ENCODE measurements around the gene GPBP1. TPM values are rescaled to one million over a fixed set of nuclear protein-coding genes. Genes with fewer than 3 reads are reported as not detected.

GPBP1 gene
- polyA plus RNA-seq, 1 of the 3 experiments (the other 2 are of a cell fraction): 11.4 TPM

- Histone ChIP-seq H3F3A (replicated peaks; ENCODE audit: insufficient read depth) (no peaks in the 10 kb centered on the region), H4K20me1 (ENCODE audit: insufficient read depth) (no peaks in the 10 kb centered on the region), H2AFZ (ENCODE audit: low read depth) (no peak overlapping the region), H3K27ac (ENCODE audit: low read depth in 2 of 2, low read length in 1 of 2) (no peak overlapping the region), H3K9me3 (no peaks in the 10 kb centered on the region), H3K9me2 (no peaks in the 10 kb centered on the region), H3K36me3 (replicated peaks in 1 of 2; ENCODE audit: control insufficient read depth in 1 of 2, insufficient read depth in 2 of 2, low read length in 1 of 2) (no peaks in the 10 kb centered on the region), H3K79me2 (ENCODE audit: insufficient read depth) (no peaks in the 10 kb centered on the region), H3K4me1 (ENCODE audit: control insufficient read depth in 1 of 2, insufficient read depth in 2 of 2, low read depth in 1 of 2, low read length in 1 of 2) (no peaks in the 10 kb centered on the region), H3K27me3 (ENCODE audit: insufficient read depth) (no peaks in the 10 kb centered on the region), H3K4me3 (ENCODE audit: low read depth in 2 of 2, low read length in 1 of 2) (no peak overlapping the region), H3K9ac (no peak overlapping the region), H3K4me2 (no peak overlapping the region)
- ChIA-PET POLR2A (no interaction called here), CTCF (no interaction called here)
- TF ChIP-seq, protein P1, sequence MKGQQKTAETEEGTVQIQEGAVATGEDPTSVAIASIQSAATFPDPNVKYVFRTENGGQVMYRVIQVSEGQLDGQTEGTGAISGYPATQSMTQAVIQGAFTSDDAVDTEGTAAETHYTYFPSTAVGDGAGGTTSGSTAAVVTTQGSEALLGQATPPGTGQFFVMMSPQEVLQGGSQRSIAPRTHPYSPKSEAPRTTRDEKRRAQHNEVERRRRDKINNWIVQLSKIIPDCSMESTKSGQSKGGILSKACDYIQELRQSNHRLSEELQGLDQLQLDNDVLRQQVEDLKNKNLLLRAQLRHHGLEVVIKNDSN (IDR thresholded peaks at IDR 0.05; ENCODE audit: borderline replicate concordance, low read depth): no peak
- TF ChIP-seq CTCF (IDR thresholded peaks at IDR 0.05) (no peak), TAF1 (IDR thresholded peaks at IDR 0.05; ENCODE audit: borderline replicate concordance, low read depth, low read length) (no peak), TCF12 (IDR thresholded peaks at IDR 0.05) (no peak), EP300 (IDR thresholded peaks at IDR 0.05; ENCODE audit: borderline replicate concordance in 1 of 2, low read depth in 1 of 2, low read length in 1 of 2) (no peak), IRF3 (IDR thresholded peaks at IDR 0.05; ENCODE audit: low read depth, low read length) (no peak), NRF1 (IDR thresholded peaks at IDR 0.05; ENCODE audit: low read depth, low read length) (no peak), MAX (IDR thresholded peaks at IDR 0.05; ENCODE audit: low read depth) (no peak), SIN3A (IDR thresholded peaks at IDR 0.05; ENCODE audit: borderline replicate concordance, low read depth, low read length) (no peak)
- TF ChIP-seq, protein P2, sequence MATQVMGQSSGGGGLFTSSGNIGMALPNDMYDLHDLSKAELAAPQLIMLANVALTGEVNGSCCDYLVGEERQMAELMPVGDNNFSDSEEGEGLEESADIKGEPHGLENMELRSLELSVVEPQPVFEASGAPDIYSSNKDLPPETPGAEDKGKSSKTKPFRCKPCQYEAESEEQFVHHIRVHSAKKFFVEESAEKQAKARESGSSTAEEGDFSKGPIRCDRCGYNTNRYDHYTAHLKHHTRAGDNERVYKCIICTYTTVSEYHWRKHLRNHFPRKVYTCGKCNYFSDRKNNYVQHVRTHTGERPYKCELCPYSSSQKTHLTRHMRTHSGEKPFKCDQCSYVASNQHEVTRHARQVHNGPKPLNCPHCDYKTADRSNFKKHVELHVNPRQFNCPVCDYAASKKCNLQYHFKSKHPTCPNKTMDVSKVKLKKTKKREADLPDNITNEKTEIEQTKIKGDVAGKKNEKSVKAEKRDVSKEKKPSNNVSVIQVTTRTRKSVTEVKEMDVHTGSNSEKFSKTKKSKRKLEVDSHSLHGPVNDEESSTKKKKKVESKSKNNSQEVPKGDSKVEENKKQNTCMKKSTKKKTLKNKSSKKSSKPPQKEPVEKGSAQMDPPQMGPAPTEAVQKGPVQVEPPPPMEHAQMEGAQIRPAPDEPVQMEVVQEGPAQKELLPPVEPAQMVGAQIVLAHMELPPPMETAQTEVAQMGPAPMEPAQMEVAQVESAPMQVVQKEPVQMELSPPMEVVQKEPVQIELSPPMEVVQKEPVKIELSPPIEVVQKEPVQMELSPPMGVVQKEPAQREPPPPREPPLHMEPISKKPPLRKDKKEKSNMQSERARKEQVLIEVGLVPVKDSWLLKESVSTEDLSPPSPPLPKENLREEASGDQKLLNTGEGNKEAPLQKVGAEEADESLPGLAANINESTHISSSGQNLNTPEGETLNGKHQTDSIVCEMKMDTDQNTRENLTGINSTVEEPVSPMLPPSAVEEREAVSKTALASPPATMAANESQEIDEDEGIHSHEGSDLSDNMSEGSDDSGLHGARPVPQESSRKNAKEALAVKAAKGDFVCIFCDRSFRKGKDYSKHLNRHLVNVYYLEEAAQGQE (IDR thresholded peaks at IDR 0.05; ENCODE audit: low read depth, low read length): no peak
- TF ChIP-seq, protein P3, sequence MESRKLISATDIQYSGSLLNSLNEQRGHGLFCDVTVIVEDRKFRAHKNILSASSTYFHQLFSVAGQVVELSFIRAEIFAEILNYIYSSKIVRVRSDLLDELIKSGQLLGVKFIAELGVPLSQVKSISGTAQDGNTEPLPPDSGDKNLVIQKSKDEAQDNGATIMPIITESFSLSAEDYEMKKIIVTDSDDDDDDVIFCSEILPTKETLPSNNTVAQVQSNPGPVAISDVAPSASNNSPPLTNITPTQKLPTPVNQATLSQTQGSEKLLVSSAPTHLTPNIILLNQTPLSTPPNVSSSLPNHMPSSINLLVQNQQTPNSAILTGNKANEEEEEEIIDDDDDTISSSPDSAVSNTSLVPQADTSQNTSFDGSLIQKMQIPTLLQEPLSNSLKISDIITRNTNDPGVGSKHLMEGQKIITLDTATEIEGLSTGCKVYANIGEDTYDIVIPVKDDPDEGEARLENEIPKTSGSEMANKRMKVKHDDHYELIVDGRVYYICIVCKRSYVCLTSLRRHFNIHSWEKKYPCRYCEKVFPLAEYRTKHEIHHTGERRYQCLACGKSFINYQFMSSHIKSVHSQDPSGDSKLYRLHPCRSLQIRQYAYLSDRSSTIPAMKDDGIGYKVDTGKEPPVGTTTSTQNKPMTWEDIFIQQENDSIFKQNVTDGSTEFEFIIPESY (IDR thresholded peaks at IDR 0.05; ENCODE audit: borderline replicate concordance, low read depth): no peak
- WGBS (ENCODE audit: low lambda C conversion rate): 75% methylated on average over 2 of the region's 2 CpGs
- DNase-seq: no peak
Observed at GRCh38 chr5:57166276-57166675, 7.6 kb upstream of the GPBP1 start.
